Measurements from ENCODE around the gene SLC6A3.

The SLC6A3 gene

GRCh38 chr5:1438871-1439270 is 6.4 kb downstream of the SLC6A3 start:
- Histone ChIP-seq H3K27ac (replicated peaks) (no peak overlapping the region), H3K27me3 (ENCODE audit: insufficient read depth, poor library complexity, severe bottlenecking) (no peaks in the 10 kb centered on the region), H3K4me3 (replicated peaks; ENCODE audit: insufficient read depth, low read length) (no peak overlapping the region)
- TF ChIP-seq, protein P1, sequence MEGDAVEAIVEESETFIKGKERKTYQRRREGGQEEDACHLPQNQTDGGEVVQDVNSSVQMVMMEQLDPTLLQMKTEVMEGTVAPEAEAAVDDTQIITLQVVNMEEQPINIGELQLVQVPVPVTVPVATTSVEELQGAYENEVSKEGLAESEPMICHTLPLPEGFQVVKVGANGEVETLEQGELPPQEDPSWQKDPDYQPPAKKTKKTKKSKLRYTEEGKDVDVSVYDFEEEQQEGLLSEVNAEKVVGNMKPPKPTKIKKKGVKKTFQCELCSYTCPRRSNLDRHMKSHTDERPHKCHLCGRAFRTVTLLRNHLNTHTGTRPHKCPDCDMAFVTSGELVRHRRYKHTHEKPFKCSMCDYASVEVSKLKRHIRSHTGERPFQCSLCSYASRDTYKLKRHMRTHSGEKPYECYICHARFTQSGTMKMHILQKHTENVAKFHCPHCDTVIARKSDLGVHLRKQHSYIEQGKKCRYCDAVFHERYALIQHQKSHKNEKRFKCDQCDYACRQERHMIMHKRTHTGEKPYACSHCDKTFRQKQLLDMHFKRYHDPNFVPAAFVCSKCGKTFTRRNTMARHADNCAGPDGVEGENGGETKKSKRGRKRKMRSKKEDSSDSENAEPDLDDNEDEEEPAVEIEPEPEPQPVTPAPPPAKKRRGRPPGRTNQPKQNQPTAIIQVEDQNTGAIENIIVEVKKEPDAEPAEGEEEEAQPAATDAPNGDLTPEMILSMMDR (IDR thresholded peaks at IDR 0.05; ENCODE audit: insufficient read depth, low read length) = no peak
- no peak for TF ChIP-seq POLR2AphosphoS5 (IDR thresholded peaks at IDR 0.05; ENCODE audit: low read depth)
- no peak for TF ChIP-seq SPI1 (IDR thresholded peaks at IDR 0.05; ENCODE audit: borderline replicate concordance, low read depth)
- TF ChIP-seq, protein P2, sequence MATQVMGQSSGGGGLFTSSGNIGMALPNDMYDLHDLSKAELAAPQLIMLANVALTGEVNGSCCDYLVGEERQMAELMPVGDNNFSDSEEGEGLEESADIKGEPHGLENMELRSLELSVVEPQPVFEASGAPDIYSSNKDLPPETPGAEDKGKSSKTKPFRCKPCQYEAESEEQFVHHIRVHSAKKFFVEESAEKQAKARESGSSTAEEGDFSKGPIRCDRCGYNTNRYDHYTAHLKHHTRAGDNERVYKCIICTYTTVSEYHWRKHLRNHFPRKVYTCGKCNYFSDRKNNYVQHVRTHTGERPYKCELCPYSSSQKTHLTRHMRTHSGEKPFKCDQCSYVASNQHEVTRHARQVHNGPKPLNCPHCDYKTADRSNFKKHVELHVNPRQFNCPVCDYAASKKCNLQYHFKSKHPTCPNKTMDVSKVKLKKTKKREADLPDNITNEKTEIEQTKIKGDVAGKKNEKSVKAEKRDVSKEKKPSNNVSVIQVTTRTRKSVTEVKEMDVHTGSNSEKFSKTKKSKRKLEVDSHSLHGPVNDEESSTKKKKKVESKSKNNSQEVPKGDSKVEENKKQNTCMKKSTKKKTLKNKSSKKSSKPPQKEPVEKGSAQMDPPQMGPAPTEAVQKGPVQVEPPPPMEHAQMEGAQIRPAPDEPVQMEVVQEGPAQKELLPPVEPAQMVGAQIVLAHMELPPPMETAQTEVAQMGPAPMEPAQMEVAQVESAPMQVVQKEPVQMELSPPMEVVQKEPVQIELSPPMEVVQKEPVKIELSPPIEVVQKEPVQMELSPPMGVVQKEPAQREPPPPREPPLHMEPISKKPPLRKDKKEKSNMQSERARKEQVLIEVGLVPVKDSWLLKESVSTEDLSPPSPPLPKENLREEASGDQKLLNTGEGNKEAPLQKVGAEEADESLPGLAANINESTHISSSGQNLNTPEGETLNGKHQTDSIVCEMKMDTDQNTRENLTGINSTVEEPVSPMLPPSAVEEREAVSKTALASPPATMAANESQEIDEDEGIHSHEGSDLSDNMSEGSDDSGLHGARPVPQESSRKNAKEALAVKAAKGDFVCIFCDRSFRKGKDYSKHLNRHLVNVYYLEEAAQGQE (IDR thresholded peaks at IDR 0.05; ENCODE audit: insufficient replicate concordance, low read depth) = no peak
- TF ChIP-seq GABPA (IDR thresholded peaks at IDR 0.05; ENCODE audit: low read depth) = no peak
- DNase-seq (ENCODE audit: low read depth in 1 of 2, low spot score in 1 of 2) = no peak

GRCh38 chr5:1437876-1438559 is 7.2 kb downstream of the SLC6A3 start:
- no peak for TF ChIP-seq GABPA (IDR thresholded peaks at IDR 0.05; ENCODE audit: low read depth)
- no peak for TF ChIP-seq SPI1 (IDR thresholded peaks at IDR 0.05; ENCODE audit: borderline replicate concordance, low read depth)
- TF ChIP-seq, protein P1 (IDR thresholded peaks at IDR 0.05; ENCODE audit: insufficient read depth, low read length) = no peak
- TF ChIP-seq POLR2AphosphoS5 (IDR thresholded peaks at IDR 0.05; ENCODE audit: low read depth) = no peak
- TF ChIP-seq, protein P2 (IDR thresholded peaks at IDR 0.05; ENCODE audit: insufficient replicate concordance, low read depth) = no peak

DNA sequence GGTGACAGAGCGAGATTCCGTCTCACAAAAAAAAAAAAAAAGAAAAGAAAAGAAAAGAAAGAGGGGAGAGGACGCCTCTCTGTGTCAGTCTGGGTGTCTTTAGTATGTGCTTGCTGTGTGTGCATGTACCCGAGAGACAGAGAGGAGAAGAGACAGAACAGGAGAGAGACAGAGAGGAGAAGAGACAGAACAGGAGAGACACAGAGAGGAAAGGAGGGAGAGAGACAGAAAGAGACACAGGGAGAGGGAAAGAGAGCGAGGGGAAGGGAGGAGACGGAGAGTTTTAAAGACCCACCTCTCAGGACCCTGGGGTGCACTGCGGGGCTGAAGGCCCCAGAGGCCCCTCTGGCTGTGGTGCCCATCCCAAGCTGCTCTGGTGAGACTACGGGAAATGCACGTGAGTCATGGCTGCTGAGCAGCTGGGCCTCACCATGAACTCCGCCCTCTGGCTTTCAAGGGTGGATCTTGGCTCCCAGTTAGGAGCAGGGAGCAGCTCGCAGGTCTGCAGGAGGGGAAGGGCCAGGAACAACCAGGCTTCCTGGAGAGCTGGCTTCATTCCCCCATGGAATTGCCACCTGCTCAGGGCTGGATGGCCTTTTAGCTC is 7.9 kb downstream of the SLC6A3 start:
- Histone ChIP-seq H3K27me3 (ENCODE audit: insufficient read depth, poor library complexity, severe bottlenecking) (no peaks in the 10 kb centered on the region), H3K4me3 (replicated peaks; ENCODE audit: insufficient read depth, low read length) (no peak overlapping the region), H3K27ac (replicated peaks) (no peak overlapping the region)
- no peak for DNase-seq (ENCODE audit: low read depth in 1 of 2, low spot score in 1 of 2)
- TF ChIP-seq, protein P1 (IDR thresholded peaks at IDR 0.05; ENCODE audit: insufficient read depth, low read length) = no peak
- TF ChIP-seq GABPA (IDR thresholded peaks at IDR 0.05; ENCODE audit: low read depth) (no peak), POLR2AphosphoS5 (IDR thresholded peaks at IDR 0.05; ENCODE audit: low read depth) (no peak), SPI1 (IDR thresholded peaks at IDR 0.05; ENCODE audit: borderline replicate concordance, low read depth) (no peak)
- TF ChIP-seq, protein P2 (IDR thresholded peaks at IDR 0.05; ENCODE audit: insufficient replicate concordance, low read depth) = no peak

More at GRCh38 chr5:1437876-1438559, 7.2 kb downstream of the SLC6A3 start:
- Histone ChIP-seq H3K27me3 (ENCODE audit: insufficient read depth, poor library complexity, severe bottlenecking) (no peaks in the 10 kb centered on the region), H3K27ac (replicated peaks) (no peak overlapping the region), H3K4me3 (replicated peaks; ENCODE audit: insufficient read depth, low read length) (no peak overlapping the region)
- DNase-seq (ENCODE audit: low read depth in 1 of 2, low spot score in 1 of 2) = no peak
